COLO668 (cell line): ENCODE measurements around the gene UROS.

Experiments
- DNase-seq: peaks from one replicate; lab custom pipeline; 2025; ENCODE audit not compliant: unreplicated experiment; lab: John Stamatoyannopoulos, UW

UROS gene

DNA sequence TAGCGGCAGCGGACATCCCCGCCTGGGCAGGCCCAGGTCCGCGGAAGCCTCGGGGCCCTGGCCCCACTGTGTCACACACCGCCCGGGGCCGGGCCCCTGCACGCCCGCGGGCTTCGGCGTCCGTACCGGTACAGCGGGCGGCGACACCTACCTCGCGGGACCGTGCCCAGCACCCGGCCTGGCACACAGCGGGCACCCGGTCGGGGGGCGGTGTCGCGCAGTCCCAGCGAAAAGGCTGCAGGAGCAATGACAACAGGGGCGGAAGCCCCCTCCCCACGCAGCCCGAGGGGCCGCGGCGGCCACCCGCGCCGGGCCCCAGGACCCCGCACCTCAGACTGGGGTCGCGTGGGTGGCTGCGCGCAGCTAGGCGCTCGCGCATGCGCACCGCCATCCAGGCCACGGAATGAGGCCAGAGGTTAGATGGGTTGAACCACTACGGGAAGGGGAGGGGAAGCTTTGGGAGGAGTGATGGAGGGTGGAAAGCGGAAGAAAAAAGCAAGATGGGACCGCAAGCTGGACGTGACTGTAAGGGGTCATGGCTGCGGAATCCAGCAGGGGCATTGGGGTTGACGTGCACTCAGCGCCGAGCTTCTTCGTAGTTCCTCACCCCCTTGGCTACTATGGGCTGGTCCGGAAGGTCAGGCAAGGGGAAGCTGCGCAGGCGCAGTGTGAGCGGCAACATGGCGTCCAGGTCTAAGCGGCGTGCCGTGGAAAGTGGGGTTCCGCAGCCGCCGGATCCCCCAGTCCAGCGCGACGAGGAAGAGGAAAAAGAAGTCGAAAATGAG, at the start of gene UROS, which contains the start of gene BCCIP:
Gene UROS, minus strand, starts transcription at position 381 of the 785 bp plus-strand sequence. CDS start 6,759 bp downstream, outside the sequence.
Gene BCCIP, plus strand, starts transcription at position 669 of the 785 bp plus-strand sequence. Its CDS starts 12 bp downstream, at position 681.
- peak; percentile 89 for DNase-seq

DNA sequence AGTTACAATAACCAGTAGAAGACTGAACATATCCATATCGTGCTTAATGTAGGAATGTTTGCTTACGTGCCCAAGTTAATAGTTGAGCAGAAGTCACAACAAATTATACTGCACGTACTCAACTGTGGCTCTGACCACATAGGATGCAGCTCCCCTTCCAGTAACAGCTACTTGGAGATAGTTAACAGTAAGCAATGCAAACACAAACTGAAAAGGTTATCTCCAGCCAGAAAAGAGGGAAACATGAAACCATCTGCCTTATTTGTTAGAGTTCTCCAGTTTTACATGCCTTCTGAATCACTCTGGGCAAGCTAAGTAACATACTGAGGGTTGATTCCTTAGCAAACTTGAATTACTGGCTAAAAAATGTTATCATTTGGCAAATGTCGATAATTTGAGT, 48.3 kb upstream of the UROS start:
- no peak for DNase-seq

DNA sequence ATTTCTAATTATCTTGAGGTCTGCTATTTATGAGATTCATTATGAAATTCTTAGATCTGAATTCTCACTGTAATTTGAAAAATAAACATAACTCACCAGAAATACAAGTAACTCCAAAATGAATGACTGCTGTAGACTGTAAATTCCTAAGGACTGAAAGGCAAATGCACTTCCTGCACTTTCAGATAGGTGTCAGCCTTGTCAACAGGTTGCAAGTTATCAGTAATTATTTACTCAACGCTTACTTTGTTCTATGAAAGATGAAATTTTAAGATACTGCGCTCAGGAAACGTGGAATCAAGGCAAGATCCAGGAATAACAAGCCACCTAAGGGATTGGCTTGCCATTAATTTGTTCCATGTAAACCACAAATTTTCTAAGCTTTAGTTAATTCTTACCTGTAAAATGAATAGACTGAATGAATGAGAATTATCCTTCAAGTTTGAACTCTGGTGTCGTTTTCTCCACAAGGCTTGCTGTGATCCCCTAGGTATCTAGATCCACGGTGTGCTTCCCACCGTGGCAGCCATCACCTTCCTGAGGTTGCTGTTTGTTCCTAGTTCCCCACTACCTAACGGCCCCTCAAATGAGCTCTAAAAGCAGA, 45.4 kb upstream of the UROS start:
- DNase-seq = peak; percentile 13

DNA sequence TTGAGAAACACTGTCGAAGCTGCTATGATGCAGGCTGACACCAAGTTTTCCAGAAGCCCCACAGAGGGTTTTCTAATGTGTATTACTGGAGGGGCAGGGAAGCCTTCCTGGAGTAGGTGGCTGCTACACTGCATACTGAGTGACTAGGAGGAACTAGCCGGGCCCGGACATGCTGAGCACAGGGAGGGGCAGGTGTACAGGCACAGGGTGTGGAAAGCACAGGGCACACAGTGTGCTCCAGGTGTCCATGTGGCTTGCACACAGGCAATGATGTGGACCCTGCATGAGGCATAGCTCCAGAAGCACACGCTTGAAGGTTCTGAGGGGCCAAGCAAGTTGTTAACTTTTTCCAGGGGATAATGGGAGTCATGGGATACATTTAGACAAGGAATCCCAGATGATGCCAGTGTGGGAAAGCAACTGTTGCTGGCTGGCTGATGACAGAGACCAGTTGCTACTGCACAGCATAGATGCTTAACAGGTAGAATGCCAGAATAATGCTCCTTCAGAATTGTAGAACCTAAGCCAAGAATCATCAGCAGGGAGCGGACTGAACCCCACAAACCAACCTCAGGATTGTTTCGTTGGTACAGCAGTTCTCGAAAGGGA, 43.5 kb upstream of the UROS start:
- no peak for DNase-seq

DNA sequence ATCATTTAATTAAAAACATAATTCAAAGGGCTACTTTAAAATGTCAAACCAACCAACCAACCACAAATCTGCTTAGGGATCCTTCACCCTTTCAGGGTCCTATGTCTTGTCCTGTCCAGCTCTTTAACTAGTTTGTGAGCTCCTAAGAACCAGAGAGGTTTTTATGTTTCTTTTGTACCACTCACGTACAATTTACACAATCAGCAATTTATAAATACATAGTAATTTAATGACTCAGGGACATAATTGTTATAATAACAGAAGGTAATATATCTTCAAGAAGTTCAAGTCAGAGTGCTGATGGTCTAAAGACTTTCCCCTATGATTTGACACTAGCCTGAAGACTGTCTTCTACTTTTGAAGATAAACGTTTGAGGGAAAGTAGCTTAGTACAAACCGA, 42.1 kb upstream of the UROS start:
- no peak for DNase-seq

DNA sequence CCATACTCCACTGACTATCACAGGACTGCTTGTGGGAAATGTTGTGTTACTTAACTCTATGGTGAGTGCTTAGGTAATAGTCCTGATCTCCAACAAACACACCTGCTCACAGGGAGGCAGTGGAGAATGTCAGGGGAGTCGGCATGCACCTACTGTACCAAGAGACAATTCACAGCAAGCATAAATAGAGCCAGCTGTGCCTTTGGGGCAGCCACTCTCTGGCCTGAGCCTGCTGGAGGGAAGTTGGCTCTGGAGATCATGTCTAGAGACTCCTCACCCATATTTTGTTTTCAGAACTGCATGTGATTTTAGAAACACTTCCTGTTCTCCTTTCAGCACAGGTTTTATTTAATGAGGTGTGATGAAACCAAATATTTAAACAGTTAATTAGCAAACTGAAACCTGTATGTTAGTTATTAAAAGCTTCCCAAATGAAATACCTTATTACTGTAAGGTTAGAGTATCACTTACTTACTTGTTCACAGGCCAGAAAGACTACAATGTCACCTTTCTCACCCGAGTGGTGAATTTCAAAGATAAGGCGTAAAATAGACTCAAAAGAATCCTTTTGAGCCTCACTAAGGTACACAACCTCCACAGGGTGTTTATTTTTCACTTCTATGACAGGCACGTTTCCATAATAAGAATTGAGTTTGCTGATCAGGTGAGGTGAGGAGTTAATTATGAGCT, 36.2 kb upstream of the UROS start:
- DNase-seq = peak; percentile 62

DNA sequence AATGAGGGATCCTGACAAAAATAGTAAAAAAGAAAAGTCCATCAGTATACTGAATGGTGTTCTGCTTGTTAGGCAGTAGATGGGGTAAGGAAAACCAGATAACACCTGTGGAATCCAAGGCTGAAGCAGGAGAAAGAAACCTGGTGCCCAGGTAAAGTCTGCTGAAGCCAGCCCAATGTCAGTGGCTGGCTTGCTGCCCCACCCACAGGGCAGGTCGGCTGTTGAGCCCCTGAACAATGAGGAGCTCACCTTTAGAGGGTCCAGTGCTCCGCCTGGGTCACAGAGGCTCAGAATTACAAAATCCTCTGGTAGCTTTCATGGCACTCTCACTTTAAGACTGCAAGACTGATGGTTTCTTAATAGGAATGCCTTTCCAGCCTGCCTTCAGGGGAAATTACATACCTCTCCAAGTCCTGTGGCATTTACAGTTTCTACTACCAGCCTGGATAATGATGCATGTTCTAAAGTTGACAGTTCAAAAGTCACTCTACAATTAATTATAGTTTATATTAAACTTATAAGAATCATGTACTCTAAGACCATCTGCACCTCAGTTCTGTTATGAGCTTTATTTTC, 34.2 kb upstream of the UROS start:
- no peak for DNase-seq

DNA sequence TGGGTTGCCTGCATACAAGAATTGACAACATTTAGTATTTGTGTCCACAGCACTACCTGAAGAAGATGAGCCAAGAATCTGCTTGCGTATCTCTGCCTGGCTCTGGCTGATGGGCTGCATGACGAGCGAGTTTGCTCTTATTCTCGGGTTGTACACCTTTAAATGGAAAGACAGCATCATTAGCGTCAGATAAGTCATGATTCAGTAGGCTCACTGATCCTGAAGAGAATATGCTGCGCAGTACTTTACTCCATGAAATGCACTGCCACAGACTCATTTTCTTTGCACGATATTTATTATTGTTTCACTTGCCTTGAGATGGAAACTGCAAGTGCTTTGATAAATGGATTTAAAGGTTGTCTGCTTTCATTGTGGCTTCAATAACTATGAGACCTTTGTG, 29.4 kb upstream of the UROS start:
- DNase-seq = no peak

DNA sequence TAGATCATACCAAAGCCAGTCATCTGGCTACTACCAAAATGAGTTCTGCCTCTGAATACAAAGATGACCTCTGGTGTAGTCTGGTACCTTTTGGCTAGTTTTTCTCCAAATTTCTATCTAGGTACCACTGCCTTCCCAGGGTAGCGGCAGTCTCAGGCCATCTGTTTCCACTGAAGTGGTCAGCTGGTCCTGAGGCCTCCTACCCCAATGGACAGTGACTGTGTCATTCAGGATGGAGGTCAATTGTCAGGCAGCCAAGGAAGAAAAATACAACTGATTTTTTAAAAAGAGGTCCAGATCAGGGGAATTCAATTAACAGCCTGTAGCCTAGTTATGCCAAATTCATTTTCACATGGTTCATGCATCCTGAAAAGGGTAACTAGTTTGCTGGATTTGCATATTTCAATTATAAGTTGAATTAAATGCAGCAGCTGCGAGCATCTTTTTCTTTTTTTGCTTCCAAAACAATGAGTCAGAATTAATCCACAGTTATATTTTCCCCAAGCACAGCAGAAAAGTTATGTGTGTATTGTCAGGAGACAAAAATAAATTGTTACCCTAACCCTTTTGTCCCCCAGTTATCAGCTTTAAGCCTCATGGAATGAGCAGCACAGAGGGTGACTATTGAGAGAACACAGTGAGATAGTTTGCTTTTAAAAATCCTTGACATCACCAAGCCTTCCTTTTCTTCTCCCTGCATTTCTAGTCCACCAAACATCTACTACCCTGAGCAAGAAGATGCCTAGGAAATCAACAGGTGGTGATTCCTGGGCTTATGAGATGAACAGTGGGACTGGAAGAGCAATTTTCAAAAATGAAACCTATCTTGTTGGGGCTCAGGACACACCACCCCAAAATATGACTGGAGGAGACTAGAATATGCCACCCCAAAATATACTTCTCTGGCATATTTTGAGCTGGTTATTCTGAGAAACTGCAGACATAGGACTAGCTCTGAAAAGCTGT, 28.0 kb upstream of the UROS start:
- no peak for DNase-seq

DNA sequence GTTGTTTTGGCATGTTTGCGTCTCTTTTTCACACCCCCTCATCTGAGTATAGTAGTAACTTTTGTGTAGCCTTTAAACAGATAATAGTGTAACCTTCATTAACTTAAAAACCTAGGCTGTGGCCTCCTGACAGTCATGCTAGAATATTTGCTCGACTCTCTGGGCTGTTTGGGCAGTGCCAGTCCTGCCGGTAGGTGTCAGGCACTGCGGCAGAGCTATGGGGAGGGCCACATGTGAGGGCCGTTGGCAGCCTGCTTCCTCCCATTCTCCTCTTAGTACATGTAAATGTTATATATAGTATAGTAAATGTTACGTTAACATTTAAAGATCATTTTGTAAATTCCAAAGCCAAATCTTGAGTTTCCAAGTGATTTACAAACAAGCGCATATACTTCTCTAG, 26.4 kb upstream of the UROS start:
- DNase-seq = no peak

DNA sequence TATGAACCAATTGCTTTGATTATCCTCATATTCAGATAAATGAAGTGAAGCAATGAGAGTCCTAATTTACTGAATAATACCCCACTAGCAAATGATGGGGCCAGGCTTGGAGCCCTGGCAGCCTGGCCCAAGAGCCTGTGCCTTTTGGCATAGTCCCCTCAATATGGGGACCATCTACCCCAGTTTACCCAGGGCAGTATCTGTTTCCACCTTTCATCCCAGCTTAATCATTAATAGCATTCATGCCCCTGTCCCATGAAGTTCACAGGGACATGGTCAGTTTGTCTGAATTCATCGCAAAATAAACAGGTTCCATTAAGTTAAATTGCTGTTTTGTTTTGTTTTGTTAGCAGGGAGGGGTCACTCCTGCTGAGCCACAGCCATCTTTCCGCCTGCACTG, 25.8 kb upstream of the UROS start:
- DNase-seq = no peak

DNA sequence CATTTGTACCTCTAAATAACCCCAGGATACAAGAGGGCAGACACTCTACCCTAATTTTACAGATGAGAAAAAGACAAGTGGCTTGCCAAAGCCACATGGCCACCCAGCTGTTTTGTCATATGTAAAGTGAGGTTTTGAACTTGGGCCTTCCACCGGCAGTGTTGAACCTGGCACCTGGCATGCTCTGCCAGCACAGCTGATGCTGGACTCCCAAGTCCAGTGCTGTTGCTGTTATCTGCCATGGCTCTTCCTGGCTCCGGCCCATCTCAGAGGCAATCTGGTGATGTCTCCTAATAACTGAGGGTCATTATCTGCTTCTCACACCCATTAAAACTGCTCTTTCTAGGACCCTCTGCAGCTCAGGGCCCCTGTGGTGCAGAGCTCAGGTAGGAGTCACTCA, 25.3 kb upstream of the UROS start:
- DNase-seq = no peak

DNA sequence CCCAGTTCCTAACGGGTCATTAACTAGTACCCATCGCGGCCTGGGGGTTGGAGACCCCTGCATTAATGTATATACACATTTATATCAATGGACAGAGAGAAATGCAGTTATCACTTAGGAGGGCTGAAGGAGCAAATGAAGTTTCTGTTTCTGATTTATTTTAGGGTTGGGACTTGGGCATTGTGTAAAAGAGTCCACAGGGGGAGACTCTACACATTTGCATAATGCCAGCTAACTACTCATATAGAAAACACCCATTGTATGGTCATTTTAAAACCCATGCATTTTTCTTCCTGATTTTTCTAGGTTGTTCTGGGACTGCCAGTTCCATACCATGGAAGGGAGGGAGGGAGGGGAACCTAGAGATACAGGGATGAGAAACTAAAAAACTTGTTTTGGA, 23.8 kb upstream of the UROS start:
- no peak for DNase-seq

DNA sequence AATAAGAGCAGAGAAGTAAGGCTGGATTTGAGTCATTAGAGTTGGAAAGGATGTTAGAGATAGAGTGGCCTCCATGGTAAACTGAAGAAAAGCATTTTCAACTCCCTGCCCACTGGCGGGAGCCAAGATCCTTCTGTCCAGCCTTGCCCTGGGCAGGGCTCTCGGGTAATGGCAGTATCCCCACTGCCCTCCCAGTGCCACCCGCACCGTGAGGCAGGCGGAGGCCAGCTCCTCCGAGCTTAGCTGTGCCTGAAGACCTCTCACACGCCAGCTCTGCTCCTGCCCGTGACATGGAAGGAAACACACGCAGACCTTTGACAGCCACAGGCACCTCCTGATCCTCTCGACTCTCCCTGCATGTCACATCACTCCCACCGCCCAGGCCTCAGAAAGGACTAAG, 22.6 kb upstream of the UROS start:
- no peak for DNase-seq

DNA sequence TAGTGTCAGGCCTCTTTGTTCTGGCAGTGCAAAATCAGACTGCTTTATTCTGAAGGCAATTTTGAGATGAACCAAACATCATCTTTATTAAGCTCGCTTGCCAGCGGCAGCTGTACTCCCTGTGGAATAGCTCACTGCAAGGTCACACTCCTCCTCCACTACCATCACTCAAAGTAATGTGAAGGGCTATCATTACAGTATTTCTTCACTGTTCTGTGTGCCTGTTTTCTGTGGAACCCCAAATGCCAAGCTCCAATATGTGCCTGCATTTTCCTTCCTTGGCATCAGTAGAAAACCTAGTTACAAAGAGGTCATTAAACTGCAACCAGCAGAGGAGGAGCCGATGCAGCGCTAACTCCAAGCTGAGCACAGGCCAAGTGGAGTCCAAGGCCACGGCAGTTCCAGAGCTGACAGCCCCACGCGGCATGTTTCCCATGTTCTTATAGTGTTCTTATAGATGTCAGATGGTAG, 21.7 kb upstream of the UROS start:
- no peak for DNase-seq

DNA sequence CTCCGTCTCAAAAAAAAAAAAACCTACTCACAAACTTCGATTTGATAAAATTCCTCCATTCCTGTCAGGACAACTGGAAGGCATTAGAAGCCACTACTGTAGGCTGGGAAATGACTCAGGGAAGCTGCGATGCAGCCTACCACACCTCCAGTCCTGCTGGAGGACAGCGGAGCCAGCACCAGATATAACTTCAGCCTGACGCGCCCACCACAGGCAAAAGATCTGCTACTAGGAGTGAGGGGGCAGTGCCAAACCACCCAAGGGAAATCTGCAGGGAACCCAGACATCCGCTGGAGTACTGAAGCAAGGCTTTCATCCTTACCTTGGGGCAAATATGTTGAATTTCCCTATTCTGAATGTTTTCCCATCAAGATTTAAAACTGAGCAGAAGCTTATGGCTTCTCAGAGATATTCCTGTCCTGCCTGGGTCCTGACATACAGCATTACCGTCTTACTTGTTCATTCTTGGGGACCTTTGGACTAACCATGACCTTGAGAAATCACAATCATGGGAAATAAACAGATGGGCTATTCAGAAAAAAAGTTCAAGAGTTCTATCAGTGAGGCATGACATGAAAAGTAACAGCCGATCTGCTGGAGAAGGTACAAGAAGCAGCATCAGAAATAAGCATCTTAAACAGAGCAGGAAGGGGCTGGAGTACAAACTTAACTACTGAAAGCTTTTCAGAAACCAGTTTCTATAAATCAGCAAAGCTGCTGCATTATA, 20.7 kb upstream of the UROS start:
- no peak for DNase-seq

DNA sequence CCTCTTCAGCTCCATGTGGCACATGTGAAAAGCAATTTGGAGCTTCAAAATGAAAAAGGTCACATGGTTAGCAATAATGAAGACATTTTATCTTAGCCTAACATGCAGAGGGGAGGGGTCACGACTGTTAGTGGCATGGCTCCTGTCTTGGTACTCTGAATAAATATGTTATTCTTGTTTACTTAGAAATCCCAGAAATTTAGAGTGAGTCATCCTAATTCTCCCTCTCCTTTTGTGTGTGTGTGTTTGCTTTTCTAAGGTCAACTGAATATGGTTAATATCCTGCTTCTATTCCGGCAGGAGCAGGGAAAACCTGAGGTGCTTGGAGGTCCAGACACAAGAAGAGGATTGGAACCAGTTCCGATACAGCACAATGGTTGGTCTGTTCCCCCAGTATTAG, 17.9 kb upstream of the UROS start:
- no peak for DNase-seq

DNA sequence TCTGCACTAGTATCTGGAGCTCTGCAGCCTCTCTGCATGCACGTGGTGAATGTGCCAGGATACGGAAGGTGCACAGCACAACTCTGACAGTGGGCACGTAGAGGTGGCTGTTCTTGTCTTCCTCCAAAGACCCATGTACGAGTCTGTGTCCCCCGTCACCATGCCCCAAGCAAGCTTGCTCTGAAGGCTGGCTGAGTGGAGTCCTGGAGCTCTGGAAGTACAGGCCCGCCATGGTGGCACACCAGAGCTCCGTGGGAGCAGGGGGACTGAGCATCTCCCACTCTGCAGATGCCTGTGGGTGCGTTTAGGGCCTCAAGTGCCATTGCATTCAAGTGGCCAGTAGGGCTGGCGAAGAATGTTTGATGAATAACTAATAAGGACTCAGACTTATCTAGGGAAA, 17.3 kb upstream of the UROS start:
- no peak for DNase-seq

DNA sequence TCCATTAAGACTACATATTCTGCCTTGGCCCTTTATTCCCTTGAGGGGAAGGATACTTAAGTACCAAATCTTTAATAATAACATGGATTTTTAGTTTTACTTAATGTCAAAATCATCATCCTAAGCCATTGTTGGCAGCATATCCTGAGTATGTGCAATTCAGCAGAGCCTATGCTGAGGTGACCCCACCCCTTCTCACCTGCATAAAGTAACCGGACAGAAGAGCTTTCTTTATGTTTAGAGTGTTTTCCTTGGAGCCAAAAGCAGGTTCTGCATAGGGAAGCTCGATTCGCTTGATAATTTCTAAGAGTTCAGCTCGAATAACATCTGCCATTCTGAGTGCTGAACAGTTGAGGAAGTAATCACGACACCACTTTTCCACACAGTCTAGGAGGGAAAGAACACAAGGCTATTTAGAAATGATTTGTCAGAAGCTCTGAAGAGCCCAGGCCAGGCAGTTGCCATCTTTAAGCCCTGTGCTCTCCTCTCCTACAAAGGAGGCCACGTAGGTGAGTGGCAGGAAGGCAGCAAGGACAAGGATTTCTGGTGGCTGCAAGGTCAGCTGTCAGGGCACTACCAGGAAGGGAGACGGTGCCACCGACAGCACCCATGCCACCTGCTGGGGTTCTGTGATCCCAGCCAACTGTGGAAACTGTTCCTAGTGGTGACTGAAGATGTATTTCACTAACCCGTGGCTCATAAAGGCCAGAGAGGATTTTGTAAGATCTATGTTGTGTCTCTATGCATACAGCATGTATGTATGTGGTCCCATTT, 15.9 kb upstream of the UROS start:
- DNase-seq = no peak
